A673 (cell line): ENCODE data around the gene CD1B.

Source experiments
- EZH2 ChIP-seq: fragments of 200-600 bp; sonication (generic); IDR thresholded peaks from 2 replicates; pipeline ENCODE4 v1.6.1; 2017; ENCODE audit warnings: borderline replicate concordance, low read depth, mild to moderate bottlenecking, mixed read lengths, antibody characterized with exemption, low read length; ENCODE audit not compliant: poor library complexity, severe bottlenecking
- TF ChIP-seq, protein P1 (sequence below): fragments of 300-800, 200-600 bp; sonication (generic); conservative IDR thresholded peaks from 2 replicates; pipeline ENCODE4 v1.5.1; 2017; ENCODE audit warnings: low read depth, mild to moderate bottlenecking, antibody characterized with exemption, low read length, moderate library complexity, mixed read lengths

DNA sequence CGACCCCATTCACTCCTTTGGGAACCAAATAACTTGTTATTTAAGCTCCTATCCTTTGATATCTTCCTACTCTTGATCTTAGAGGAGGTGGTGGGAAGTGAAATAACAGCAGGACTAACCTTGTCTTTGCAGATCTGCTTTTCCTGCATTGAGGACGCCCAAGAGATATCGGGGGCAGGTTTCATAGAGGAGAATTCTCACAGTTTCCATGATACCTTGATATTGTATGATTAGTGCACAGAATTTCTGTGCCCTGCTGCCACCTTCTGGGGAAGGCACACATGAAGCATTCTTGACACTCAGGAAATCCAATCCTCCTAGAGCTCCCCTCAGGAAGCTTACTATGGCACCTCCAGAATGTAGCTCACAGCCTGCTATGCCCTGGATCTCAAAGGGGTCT is 1.6 kb downstream of the CD1B start:
- TF ChIP-seq, protein P1, sequence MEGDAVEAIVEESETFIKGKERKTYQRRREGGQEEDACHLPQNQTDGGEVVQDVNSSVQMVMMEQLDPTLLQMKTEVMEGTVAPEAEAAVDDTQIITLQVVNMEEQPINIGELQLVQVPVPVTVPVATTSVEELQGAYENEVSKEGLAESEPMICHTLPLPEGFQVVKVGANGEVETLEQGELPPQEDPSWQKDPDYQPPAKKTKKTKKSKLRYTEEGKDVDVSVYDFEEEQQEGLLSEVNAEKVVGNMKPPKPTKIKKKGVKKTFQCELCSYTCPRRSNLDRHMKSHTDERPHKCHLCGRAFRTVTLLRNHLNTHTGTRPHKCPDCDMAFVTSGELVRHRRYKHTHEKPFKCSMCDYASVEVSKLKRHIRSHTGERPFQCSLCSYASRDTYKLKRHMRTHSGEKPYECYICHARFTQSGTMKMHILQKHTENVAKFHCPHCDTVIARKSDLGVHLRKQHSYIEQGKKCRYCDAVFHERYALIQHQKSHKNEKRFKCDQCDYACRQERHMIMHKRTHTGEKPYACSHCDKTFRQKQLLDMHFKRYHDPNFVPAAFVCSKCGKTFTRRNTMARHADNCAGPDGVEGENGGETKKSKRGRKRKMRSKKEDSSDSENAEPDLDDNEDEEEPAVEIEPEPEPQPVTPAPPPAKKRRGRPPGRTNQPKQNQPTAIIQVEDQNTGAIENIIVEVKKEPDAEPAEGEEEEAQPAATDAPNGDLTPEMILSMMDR = peak; percentile 56
- no peak for TF ChIP-seq EZH2
